OCI-LY1 (cell line): ENCODE results near the gene AKAP13.
"Not testable (repeated sequence)": the region's sequence is repeated elsewhere in the genome, so short reads cannot be mapped to it uniquely, and the experiment has no call there.

Experiments used
- H2AFZ ChIP-seq: fragments of 200-600 bp; sonication (generic), shearing (Covaris generic); 2 replicates; pipeline ENCODE4 v1.6.0; 2014; ENCODE audit warnings: antibody characterized with exemption, mild to moderate bottlenecking, low read length
- H3F3A ChIP-seq: fragments of 200-600 bp; sonication (generic), shearing (Covaris generic); 2 replicates; pipeline ENCODE4 v1.6.0; 2014; ENCODE audit warnings: mild to moderate bottlenecking, antibody characterized with exemption, low read length, moderate library complexity; ENCODE audit not compliant: insufficient read depth
- H3K27ac ChIP-seq: fragments of 200-600 bp; sonication (generic); 2 replicates; pipeline ENCODE4 v1.5.1; 2014; ENCODE audit warnings: low read length, mixed run types, mild to moderate bottlenecking, low read depth; ENCODE audit not compliant: poor library complexity, severe bottlenecking
- H3K27me3 ChIP-seq: fragments of 200-600 bp; sonication (generic); 2 replicates; pipeline ENCODE4 v1.6.0; 2014; ENCODE audit warnings: antibody characterized with exemption, mild to moderate bottlenecking, low read length, moderate library complexity; ENCODE audit not compliant: insufficient read depth
- H3K36me3 ChIP-seq: fragments of 200-600 bp; sonication (generic); 2 replicates; pipeline ENCODE4 v1.6.1; 2014; ENCODE audit warnings: mild to moderate bottlenecking, antibody characterized with exemption, low read length, moderate library complexity, mixed read lengths; ENCODE audit not compliant: insufficient read depth
- H3K4me1 ChIP-seq: fragments of 200-600 bp; sonication (generic); 2 replicates; pipeline ENCODE4 v1.5.1; 2014; ENCODE audit warnings: mild to moderate bottlenecking, low read length, moderate library complexity; ENCODE audit not compliant: insufficient read depth, severe bottlenecking
- H3K4me2 ChIP-seq: fragments of 200-600 bp; sonication (generic), shearing (Covaris generic); 2 replicates; pipeline ENCODE4 v1.6.1; 2014; ENCODE audit warnings: low read length
- H3K4me3 ChIP-seq: fragments of 200-600 bp; sonication (generic); 2 replicates; pipeline ENCODE4 v1.5.1; 2014; ENCODE audit warnings: low read length, low read depth, mild to moderate bottlenecking, mixed read lengths; ENCODE audit not compliant: poor library complexity, severe bottlenecking
- H3K79me2 ChIP-seq: fragments of 200-600 bp; shearing (Covaris generic); 2 replicates; pipeline ENCODE4 v1.6.1; 2016; ENCODE audit warnings: mixed run types, low read length, mixed read lengths; ENCODE audit not compliant: insufficient read depth
- H3K9ac ChIP-seq: fragments of 200-600 bp; sonication (generic), shearing (Covaris generic); 2 replicates; pipeline ENCODE4 v1.6.1; 2014; ENCODE audit warnings: mild to moderate bottlenecking, low read length, mixed read lengths
- H3K9me2 ChIP-seq: fragments of 200-600 bp; sonication (generic), shearing (Covaris generic); 2 replicates; pipeline ENCODE4 v1.6.1; 2014; ENCODE audit warnings: low read depth, mild to moderate bottlenecking, low read length, mixed read lengths
- H3K9me3 ChIP-seq: fragments of 200-600 bp; shearing (Covaris generic); 2 replicates; pipeline ENCODE4 v1.6.1; 2014; ENCODE audit warnings: low read length, mixed read lengths
- H4K20me1 ChIP-seq: fragments of 200-600 bp; sonication (generic), shearing (Covaris generic); 2 replicates; pipeline ENCODE4 v1.6.0; 2016; ENCODE audit warnings: mild to moderate bottlenecking, low read length; ENCODE audit not compliant: insufficient read depth
- EZH2 ChIP-seq: fragments of 200-600 bp; sonication (generic), shearing (Covaris generic); IDR thresholded peaks from 2 replicates; pipeline ENCODE4 v1.8.0; 2017; ENCODE audit warnings: borderline replicate concordance, mixed run types, mild to moderate bottlenecking, antibody characterized with exemption, low read length, moderate library complexity, mixed read lengths
- TF ChIP-seq, protein P1 (sequence below): fragments of 200-600 bp; sonication (generic), shearing (Covaris generic); IDR thresholded peaks from 2 replicates; pipeline ENCODE4 v1.5.1; 2017; ENCODE audit warnings: mild to moderate bottlenecking, antibody characterized with exemption, low read length, moderate library complexity, mixed read lengths

AKAP13 gene

GRCh38 chr15:85350395-85350794 is 30.0 kb upstream of the AKAP13 start:
- no peaks in the 10 kb centered on the region for H3K27me3 ChIP-seq
- no peaks in the 10 kb centered on the region for H4K20me1 ChIP-seq
- TF ChIP-seq, protein P1, sequence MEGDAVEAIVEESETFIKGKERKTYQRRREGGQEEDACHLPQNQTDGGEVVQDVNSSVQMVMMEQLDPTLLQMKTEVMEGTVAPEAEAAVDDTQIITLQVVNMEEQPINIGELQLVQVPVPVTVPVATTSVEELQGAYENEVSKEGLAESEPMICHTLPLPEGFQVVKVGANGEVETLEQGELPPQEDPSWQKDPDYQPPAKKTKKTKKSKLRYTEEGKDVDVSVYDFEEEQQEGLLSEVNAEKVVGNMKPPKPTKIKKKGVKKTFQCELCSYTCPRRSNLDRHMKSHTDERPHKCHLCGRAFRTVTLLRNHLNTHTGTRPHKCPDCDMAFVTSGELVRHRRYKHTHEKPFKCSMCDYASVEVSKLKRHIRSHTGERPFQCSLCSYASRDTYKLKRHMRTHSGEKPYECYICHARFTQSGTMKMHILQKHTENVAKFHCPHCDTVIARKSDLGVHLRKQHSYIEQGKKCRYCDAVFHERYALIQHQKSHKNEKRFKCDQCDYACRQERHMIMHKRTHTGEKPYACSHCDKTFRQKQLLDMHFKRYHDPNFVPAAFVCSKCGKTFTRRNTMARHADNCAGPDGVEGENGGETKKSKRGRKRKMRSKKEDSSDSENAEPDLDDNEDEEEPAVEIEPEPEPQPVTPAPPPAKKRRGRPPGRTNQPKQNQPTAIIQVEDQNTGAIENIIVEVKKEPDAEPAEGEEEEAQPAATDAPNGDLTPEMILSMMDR: no peak
- TF ChIP-seq EZH2: no peak
- no peak overlapping the region for H3K27ac ChIP-seq
- H3K36me3 ChIP-seq: no peaks in the 10 kb centered on the region
- H2AFZ ChIP-seq: no peak overlapping the region
- H3K4me3 ChIP-seq: no peak overlapping the region
- no peaks in the 10 kb centered on the region for H3F3A ChIP-seq
- no peak overlapping the region for H3K9ac ChIP-seq
- no peaks in the 10 kb centered on the region for H3K4me1 ChIP-seq
- H3K9me3 ChIP-seq: 0 out of 2 replicates have a peak, but pooled peaks cover 4% of the 10 kb centered on the region
- no peaks in the 10 kb centered on the region for H3K79me2 ChIP-seq
- H3K9me2 ChIP-seq: no peaks in the 10 kb centered on the region
- no peak overlapping the region for H3K4me2 ChIP-seq

DNA sequence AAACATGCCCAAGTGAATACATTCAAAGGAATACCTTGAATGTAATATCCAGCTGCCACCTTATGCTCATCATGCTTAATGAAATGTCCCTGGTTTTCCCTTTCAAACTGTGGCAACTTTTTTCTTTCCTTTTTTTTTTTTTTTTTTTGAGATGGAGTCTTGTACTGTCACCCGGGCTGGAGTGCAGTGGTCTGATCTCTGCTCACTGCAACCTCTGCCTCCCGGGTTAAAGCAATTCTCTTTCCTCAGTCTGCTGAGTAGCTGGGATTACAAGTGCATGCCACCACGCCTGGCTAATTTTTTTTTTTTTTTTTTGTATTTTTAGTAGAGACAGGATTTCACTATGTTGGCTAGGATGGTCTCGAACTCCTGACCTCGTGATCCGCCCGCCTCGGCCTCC is 28.9 kb upstream of the AKAP13 start:
- not testable (repeated sequence) for H3K79me2 ChIP-seq, H3K4me2 ChIP-seq, H2AFZ ChIP-seq, H3K27ac ChIP-seq, H3K4me1 ChIP-seq, H3K4me3 ChIP-seq, H3K9me2 ChIP-seq, H3K27me3 ChIP-seq, H3K9me3 ChIP-seq, H3K9ac ChIP-seq, H3K36me3 ChIP-seq, H3F3A ChIP-seq, H4K20me1 ChIP-seq

GRCh38 chr15:85351965-85352364 is 28.4 kb upstream of the AKAP13 start:
- TF ChIP-seq, protein P1: no peak
- no peak for TF ChIP-seq EZH2
- no peaks in the 10 kb centered on the region for H3K9me2 ChIP-seq
- no peaks in the 10 kb centered on the region for H3K4me1 ChIP-seq
- no peaks in the 10 kb centered on the region for H3F3A ChIP-seq
- no peaks in the 10 kb centered on the region for H3K27me3 ChIP-seq
- H3K4me2 ChIP-seq: no peak overlapping the region
- H3K9ac ChIP-seq: no peak overlapping the region
- H3K4me3 ChIP-seq: no peak overlapping the region
- 0 out of 2 replicates have a peak, but pooled peaks cover 4% of the 10 kb centered on the region for H3K9me3 ChIP-seq
- H4K20me1 ChIP-seq: no peaks in the 10 kb centered on the region
- no peak overlapping the region for H3K27ac ChIP-seq
- H3K36me3 ChIP-seq: no peaks in the 10 kb centered on the region
- no peaks in the 10 kb centered on the region for H3K79me2 ChIP-seq
- H2AFZ ChIP-seq: no peak overlapping the region

GRCh38 chr15:85353516-85353915 is 26.9 kb upstream of the AKAP13 start:
- Histone ChIP-seq H3K9me3 (0 out of 2 replicates have a peak, but pooled peaks cover 4% of the 10 kb centered on the region), H3F3A (no peaks in the 10 kb centered on the region), H3K27me3 (no peaks in the 10 kb centered on the region), H3K36me3 (no peaks in the 10 kb centered on the region), H3K27ac (no peak overlapping the region), H3K9me2 (no peaks in the 10 kb centered on the region), H2AFZ (no peak overlapping the region), H3K4me2 (no peak overlapping the region), H3K9ac (no peak overlapping the region), H3K4me1 (no peaks in the 10 kb centered on the region), H3K79me2 (no peaks in the 10 kb centered on the region), H3K4me3 (no peak overlapping the region), H4K20me1 (no peaks in the 10 kb centered on the region)
- no peak for TF ChIP-seq EZH2
- TF ChIP-seq, protein P1: no peak
